GM12864 (cell line): Measurements from ENCODE around the gene SLC35F6.
"Not testable (repeated sequence)": the region's sequence is repeated elsewhere in the genome, so short reads cannot be mapped to it uniquely, and the experiment has no call there.

Experiments used
- DNase-seq: peaks from one replicate; pipeline ENCODE4 v3.0.0-alpha.2; 2011; ENCODE audit warnings: low read depth
- H3K4me3 ChIP-seq: 2 replicates; pipeline ENCODE4 v1.5.1; 2011; ENCODE audit warnings: mild to moderate bottlenecking, low read depth, low read length, control low read depth
- CTCF ChIP-seq: IDR thresholded peaks from 2 replicates; pipeline ENCODE4 v1.5.1; 2011; ENCODE audit warnings: low read depth, mild to moderate bottlenecking, moderate library complexity, low read length, control low read depth, inconsistent platforms; ENCODE audit errors: missing control alignments

SLC35F6 gene

GRCh38 chr2:26811791-26812694 is 48.0 kb downstream of the SLC35F6 start:
- no peak for TF ChIP-seq CTCF
- no peak for DNase-seq
- no peak overlapping the region for H3K4me3 ChIP-seq

GRCh38 chr2:26812731-26813130 is 48.6 kb downstream of the SLC35F6 start:
- TF ChIP-seq CTCF = no peak
- H3K4me3 ChIP-seq = no peak overlapping the region
- DNase-seq = no peak

- not testable (repeated sequence) for DNase-seq, H3K4me3 ChIP-seq
These were observed 50.1 kb downstream of the SLC35F6 start for GRCh38 chr2:26814072-26814765.

GRCh38 chr2:26816893-26817292 is 52.8 kb downstream of the SLC35F6 start:
- H3K4me3 ChIP-seq = no peak overlapping the region
- no peak for TF ChIP-seq CTCF
- no peak for DNase-seq

- H3K4me3 ChIP-seq = no peak overlapping the region
- no peak for DNase-seq
- no peak for TF ChIP-seq CTCF
These were observed 54.2 kb downstream of the SLC35F6 start for GRCh38 chr2:26818255-26818654.

GRCh38 chr2:26818972-26819371 is 54.9 kb downstream of the SLC35F6 start:
- no peak for DNase-seq
- no peak for TF ChIP-seq CTCF
- no peak overlapping the region for H3K4me3 ChIP-seq

GRCh38 chr2:26820932-26821331 is 56.8 kb downstream of the SLC35F6 start:
- H3K4me3 ChIP-seq = no peak overlapping the region
- no peak for DNase-seq
- TF ChIP-seq CTCF = no peak
